ENCODE results near the gene RAB28. TPM values are rescaled to one million over a fixed set of nuclear protein-coding genes. Genes with fewer than 3 reads are reported as not detected.
"Not testable (repeated sequence)": the region's sequence is repeated elsewhere in the genome, so short reads cannot be mapped to it uniquely, and the experiment has no call there.

The RAB28 gene
- total RNA-seq, 1 experiment from 2014 or later, result 22.0 TPM

DNA sequence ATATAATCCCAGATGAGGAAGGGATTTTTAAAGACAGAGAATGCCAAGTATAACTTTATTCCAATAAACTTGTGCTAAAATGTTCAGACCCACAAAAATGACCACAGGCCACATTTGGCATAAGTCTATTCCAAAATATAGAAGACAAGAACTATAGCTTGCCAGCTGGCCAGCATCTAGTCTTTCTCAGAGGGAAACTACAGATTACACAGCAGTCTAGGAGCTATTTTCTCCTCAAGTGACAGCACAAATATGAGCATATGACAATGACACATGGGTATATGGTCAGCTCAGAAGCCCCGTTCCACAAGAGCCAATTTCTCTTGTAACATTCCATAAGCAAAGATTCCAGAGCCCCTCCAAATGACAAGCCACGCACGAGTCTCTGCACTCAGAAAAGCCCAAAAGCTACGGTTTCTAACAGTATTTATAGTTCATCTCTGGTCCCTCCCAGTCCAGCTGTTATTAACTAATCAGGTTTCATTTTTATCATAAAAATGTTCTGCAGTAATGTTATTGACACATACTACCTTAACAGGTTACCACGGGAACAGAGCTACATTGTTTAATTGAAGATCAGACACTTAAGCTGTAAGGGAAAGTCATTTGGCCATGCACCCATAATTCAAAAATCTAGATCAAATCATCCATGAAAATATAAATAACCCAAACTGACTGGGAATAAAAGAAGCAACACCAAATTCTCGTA, 70.3 kb downstream of the RAB28 start:
- DNase-seq (ENCODE audit: low read depth, low spot score), result peak; percentile 16
- in situ Hi-C loops (cut with HindIII; ENCODE audit: low pct_unique_long_range_greater_than_20kb, low sequenced_read_pairs), result no loop called here

DNA sequence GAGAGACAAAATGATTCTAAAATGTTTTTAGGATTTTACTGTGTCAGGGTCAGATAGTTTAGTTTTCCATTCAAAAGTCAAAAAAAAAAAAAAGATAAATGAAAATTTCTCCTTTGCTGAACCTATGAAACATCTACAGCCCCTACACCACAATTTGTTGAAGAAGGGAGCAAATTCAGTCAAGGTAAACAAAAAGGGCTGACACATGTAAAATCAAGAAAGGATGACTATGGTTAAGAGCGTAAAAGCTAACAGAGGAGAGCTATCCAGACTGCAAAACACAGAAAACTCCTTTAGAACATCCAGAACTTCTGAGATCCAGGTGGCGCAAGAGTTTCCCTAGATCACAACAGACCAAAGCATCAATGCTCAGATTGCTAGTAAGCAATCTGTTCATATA, 72.2 kb downstream of the RAB28 start:
- DNase-seq (ENCODE audit: low read depth, low spot score), result no peak
- in situ Hi-C loops (cut with HindIII; ENCODE audit: low pct_unique_long_range_greater_than_20kb, low sequenced_read_pairs), result no loop called here

GRCh38 chr4:13409324-13409723, 74.8 kb downstream of the RAB28 start:
- DNase-seq (ENCODE audit: low read depth, low spot score), result no peak

DNA sequence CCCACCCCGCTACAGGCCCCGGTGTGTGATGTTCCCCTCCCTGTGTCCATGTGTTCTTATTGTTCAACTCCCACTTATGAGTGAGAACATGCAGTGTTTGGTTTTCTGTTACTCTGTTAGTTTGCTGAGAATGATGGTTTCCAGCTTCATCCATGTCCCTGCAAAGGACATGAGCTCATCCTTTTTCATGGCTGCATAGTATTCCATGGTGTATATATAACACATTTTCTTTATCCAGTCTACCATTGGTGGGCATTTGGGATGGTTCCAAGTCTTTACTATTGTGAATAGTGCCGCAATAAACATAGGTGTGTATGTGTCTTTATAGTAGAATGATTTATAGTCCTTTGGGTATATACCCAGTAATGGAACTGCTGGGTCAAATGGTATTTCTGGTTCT, 78.0 kb downstream of the RAB28 start:
- DNase-seq (ENCODE audit: low read depth, low spot score); in situ Hi-C loops (cut with HindIII; ENCODE audit: low pct_unique_long_range_greater_than_20kb, low sequenced_read_pairs): not testable (repeated sequence)

More at GRCh38 chr4:13409324-13409723, 74.8 kb downstream of the RAB28 start:
- in situ Hi-C loops (cut with HindIII; ENCODE audit: low pct_unique_long_range_greater_than_20kb, low sequenced_read_pairs), result no loop called here

GRCh38 chr4:13403833-13404232, 80.3 kb downstream of the RAB28 start:
- in situ Hi-C loops (cut with HindIII; ENCODE audit: low pct_unique_long_range_greater_than_20kb, low sequenced_read_pairs), result no loop called here
- DNase-seq (ENCODE audit: low read depth, low spot score), result no peak

DNA sequence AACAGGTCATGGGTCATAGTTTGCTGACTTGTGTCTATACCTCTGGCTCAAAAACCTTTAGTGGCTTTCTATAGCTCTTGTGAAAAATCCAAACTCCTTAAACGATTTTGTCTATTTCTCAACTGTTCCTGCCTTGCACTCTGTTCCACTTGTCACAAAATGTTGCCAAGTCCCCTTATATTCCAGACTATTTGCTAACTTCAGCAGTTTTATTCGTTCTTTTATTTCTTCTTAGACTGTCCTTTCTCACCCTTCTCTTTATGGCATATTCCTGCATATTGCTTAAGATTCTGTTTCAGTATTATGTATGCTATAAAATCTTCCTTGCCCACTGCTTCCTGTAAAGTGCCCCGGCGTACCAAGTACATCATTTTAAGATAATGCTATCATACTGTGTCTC, 80.8 kb downstream of the RAB28 start:
- DNase-seq (ENCODE audit: low read depth, low spot score), result no peak
- in situ Hi-C loops (cut with HindIII; ENCODE audit: low pct_unique_long_range_greater_than_20kb, low sequenced_read_pairs), result no loop called here

DNA sequence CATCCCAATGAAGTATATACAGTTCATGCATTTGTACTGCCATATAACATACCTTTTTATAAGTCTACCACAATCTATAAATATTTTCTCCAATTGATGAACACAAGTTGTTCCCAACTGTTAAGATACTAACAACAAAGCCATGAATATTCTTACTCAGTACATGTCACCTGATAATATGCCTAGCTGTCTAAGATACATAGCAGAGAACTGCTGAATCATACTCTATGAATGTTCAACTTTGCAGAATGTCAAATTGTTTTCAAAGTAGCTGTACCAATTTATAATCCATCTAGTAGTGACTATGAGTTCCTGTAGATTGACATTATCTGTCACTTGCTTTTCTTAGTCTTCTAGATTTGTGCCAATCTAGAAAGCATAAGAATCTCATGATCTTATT, 84.9 kb downstream of the RAB28 start:
- no peak for DNase-seq (ENCODE audit: low read depth, low spot score)
- in situ Hi-C loops (cut with HindIII; ENCODE audit: low pct_unique_long_range_greater_than_20kb, low sequenced_read_pairs), result no loop called here

GRCh38 chr4:13396161-13396560, 88.0 kb downstream of the RAB28 start:
- DNase-seq (ENCODE audit: low read depth, low spot score), result no peak
- in situ Hi-C loops (cut with HindIII; ENCODE audit: low pct_unique_long_range_greater_than_20kb, low sequenced_read_pairs), result no loop called here

GRCh38 chr4:13389901-13390300, 94.2 kb downstream of the RAB28 start:
- DNase-seq (ENCODE audit: low read depth, low spot score), result peak; percentile 23
- in situ Hi-C loops (cut with HindIII; ENCODE audit: low pct_unique_long_range_greater_than_20kb, low sequenced_read_pairs), result not testable (repeated sequence)

GRCh38 chr4:13386405-13387107, 97.6 kb downstream of the RAB28 start:
- in situ Hi-C loops (cut with HindIII; ENCODE audit: low pct_unique_long_range_greater_than_20kb, low sequenced_read_pairs), result no loop called here
- DNase-seq (ENCODE audit: low read depth, low spot score), result no peak

- DNase-seq (ENCODE audit: low read depth, low spot score), result no peak
- in situ Hi-C loops (cut with HindIII; ENCODE audit: low pct_unique_long_range_greater_than_20kb, low sequenced_read_pairs), result no loop called here
Measured at GRCh38 chr4:13384055-13384454, 100.1 kb downstream of the RAB28 start.

GRCh38 chr4:13378973-13379759, 105.0 kb downstream of the RAB28 start:
- no peak for DNase-seq (ENCODE audit: low read depth, low spot score)
- in situ Hi-C loops (cut with HindIII; ENCODE audit: low pct_unique_long_range_greater_than_20kb, low sequenced_read_pairs), result no loop called here

GRCh38 chr4:13371048-13371447, 113.1 kb downstream of the RAB28 start:
- in situ Hi-C loops (cut with HindIII; ENCODE audit: low pct_unique_long_range_greater_than_20kb, low sequenced_read_pairs), result no loop called here
- no peak for DNase-seq (ENCODE audit: low read depth, low spot score)

GRCh38 chr4:13368217-13368616, 115.9 kb downstream of the RAB28 start:
- in situ Hi-C loops (cut with HindIII; ENCODE audit: low pct_unique_long_range_greater_than_20kb, low sequenced_read_pairs), result no loop called here
- no peak for DNase-seq (ENCODE audit: low read depth, low spot score)

DNA sequence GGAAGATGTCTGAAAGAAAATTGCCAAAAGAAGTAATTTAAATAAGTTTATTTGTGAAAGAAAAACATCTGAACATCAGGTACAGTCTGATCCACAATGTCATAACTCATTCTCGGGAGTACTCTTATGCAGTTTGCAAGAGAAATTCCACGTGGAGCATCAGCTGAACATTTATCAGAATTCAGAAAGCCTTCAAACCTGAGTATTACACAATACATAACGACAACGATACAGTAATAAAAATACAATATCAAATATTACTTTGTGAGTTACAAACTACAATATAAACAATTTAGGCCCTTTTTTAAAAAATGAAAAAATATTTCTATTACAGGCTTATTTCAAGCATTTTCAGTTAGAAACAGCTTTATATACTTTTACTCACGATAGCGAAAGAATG, 116.4 kb downstream of the RAB28 start:
- in situ Hi-C loops (cut with HindIII; ENCODE audit: low pct_unique_long_range_greater_than_20kb, low sequenced_read_pairs), result no loop called here
- DNase-seq (ENCODE audit: low read depth, low spot score), result no peak

- no peak for DNase-seq (ENCODE audit: low read depth, low spot score)
- in situ Hi-C loops (cut with HindIII; ENCODE audit: low pct_unique_long_range_greater_than_20kb, low sequenced_read_pairs), result no loop called here
Measured at GRCh38 chr4:13367244-13367643, 116.9 kb downstream of the RAB28 start.

GRCh38 chr4:13365195-13365594, 118.9 kb downstream of the RAB28 start:
- in situ Hi-C loops (cut with HindIII; ENCODE audit: low pct_unique_long_range_greater_than_20kb, low sequenced_read_pairs), result no loop called here
- no peak for DNase-seq (ENCODE audit: low read depth, low spot score)

DNA sequence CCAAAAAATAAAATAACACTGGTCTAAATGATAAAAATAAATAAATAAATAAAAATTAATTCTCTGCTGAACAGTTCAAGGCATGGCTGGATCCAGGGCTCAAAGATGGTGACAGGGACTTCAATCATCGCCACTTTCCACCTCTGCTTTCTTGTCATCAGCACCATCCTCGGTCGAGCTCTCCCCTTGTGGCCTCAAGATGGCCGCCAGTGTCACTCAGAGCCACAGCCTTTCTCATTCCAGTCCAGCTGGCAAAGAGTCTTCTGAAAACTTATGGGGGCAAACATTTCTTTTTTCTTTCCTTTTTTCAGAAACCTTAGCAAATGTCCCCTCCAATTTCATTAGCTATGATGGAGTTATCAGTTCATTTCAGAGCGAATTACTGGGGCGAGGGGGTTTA, 119.5 kb downstream of the RAB28 start:
- in situ Hi-C loops (cut with HindIII; ENCODE audit: low pct_unique_long_range_greater_than_20kb, low sequenced_read_pairs), result no loop called here
- DNase-seq (ENCODE audit: low read depth, low spot score), result no peak
